ENCODE measurements around the gene HHATL. TPM values are rescaled to one million over a fixed set of nuclear protein-coding genes. Genes with fewer than 3 reads are reported as not detected.
A peak's percentile ranks its signal among the peaks of the same experiment; 100 is the strongest.

HHATL gene
- total RNA-seq, 4 donors from 2014 or later = 2.3 TPM; not detected in 3

- TF ChIP-seq POLR2A (IDR thresholded peaks at IDR 0.05) (no peak), POLR2AphosphoS5 (IDR thresholded peaks at IDR 0.05) (no peak), EP300 (IDR thresholded peaks at IDR 0.05) (no peak), CTCF (IDR thresholded peaks at IDR 0.05) (no peak)
- Histone ChIP-seq H3K27ac (no peak overlapping the region), H3K27me3 (peaks cover 6% of the 10 kb centered on the region), H3K4me1 (peaks cover 26% of the 10 kb centered on the region), H3K9me3 (no peaks in the 10 kb centered on the region), H3K36me3 (no peaks in the 10 kb centered on the region), H3K4me3 (no peak overlapping the region)
- WGBS = 84% methylated on average over 10 of the region's 10 CpGs
- peak in 1 of 2 donors; percentile 42 for DNase-seq (ENCODE audit: low spot score in 2 of 2)
These were observed 21.1 kb downstream of the HHATL start for GRCh38 chr3:42681361-42682038.

GRCh38 chr3:42680806-42681205, 21.8 kb downstream of the HHATL start:
- Histone ChIP-seq H3K4me1 (peaks cover 23% of the 10 kb centered on the region), H3K27ac (no peak overlapping the region), H3K9me3 (peaks cover 3% of the 10 kb centered on the region), H3K27me3 (no peaks in the 10 kb centered on the region), H3K36me3 (no peaks in the 10 kb centered on the region), H3K4me3 (no peak overlapping the region)
- peak in 1 of 2 donors; percentile 30 for DNase-seq (ENCODE audit: low spot score in 2 of 2)
- WGBS = 92% methylated on average over 3 of the region's 4 CpGs
- TF ChIP-seq EP300 (IDR thresholded peaks at IDR 0.05) (no peak), POLR2AphosphoS5 (IDR thresholded peaks at IDR 0.05) (no peak), CTCF (IDR thresholded peaks at IDR 0.05) (no peak), POLR2A (IDR thresholded peaks at IDR 0.05) (no peak)

GRCh38 chr3:42680271-42680670, 22.3 kb downstream of the HHATL start:
- no peaks in the 10 kb centered on the region for H3K36me3 ChIP-seq
- H3K4me3 ChIP-seq = no peak overlapping the region
- no peak for DNase-seq (ENCODE audit: low spot score in 2 of 2)
- H3K4me1 ChIP-seq = peaks cover 18% of the 10 kb centered on the region
- no peak for TF ChIP-seq CTCF (IDR thresholded peaks at IDR 0.05)
- no peak for TF ChIP-seq POLR2A (IDR thresholded peaks at IDR 0.05)
- TF ChIP-seq POLR2AphosphoS5 (IDR thresholded peaks at IDR 0.05) = no peak
- TF ChIP-seq EP300 (IDR thresholded peaks at IDR 0.05) = no peak
- H3K27me3 ChIP-seq = no peaks in the 10 kb centered on the region
- H3K9me3 ChIP-seq = peaks cover 4% of the 10 kb centered on the region
- H3K27ac ChIP-seq = no peak overlapping the region
- 89% methylated on average over 1 of the region's 1 CpG for WGBS

GRCh38 chr3:42678447-42678846, 24.2 kb downstream of the HHATL start:
- DNase-seq (ENCODE audit: low spot score in 2 of 2) = peak in 1 of 2 donors; percentile 28

More at GRCh38 chr3:42678447-42678846, 24.2 kb downstream of the HHATL start:
- H3K27ac ChIP-seq = no peak overlapping the region
- H3K9me3 ChIP-seq = peaks cover 4% of the 10 kb centered on the region
- H3K4me3 ChIP-seq = no peak overlapping the region
- TF ChIP-seq POLR2A (IDR thresholded peaks at IDR 0.05) (no peak), CTCF (IDR thresholded peaks at IDR 0.05) (no peak), EP300 (IDR thresholded peaks at IDR 0.05) (no peak), POLR2AphosphoS5 (IDR thresholded peaks at IDR 0.05) (no peak)
- H3K4me1 ChIP-seq = peaks cover 3% of the 10 kb centered on the region
- 89% methylated on average over 2 of the region's 2 CpGs for WGBS
- no peaks in the 10 kb centered on the region for H3K36me3 ChIP-seq
- no peaks in the 10 kb centered on the region for H3K27me3 ChIP-seq

Measured in suprapubic skin (tissue), 4 donors.